GM21576 (cell line): ENCODE measurements around the gene EPHA2.

Source experiments
- ATAC-seq: cut with Tn5 transposase; IDR thresholded peaks from one replicate; pipeline ENCODE4 v1.9.1; 2021; ENCODE audit warnings: mild to moderate bottlenecking, moderate library complexity; ENCODE audit not compliant: unreplicated experiment

EPHA2 gene

GRCh38 chr1:16138772-16139221, 17.1 kb downstream of the EPHA2 start:
- ATAC-seq: no peak

DNA sequence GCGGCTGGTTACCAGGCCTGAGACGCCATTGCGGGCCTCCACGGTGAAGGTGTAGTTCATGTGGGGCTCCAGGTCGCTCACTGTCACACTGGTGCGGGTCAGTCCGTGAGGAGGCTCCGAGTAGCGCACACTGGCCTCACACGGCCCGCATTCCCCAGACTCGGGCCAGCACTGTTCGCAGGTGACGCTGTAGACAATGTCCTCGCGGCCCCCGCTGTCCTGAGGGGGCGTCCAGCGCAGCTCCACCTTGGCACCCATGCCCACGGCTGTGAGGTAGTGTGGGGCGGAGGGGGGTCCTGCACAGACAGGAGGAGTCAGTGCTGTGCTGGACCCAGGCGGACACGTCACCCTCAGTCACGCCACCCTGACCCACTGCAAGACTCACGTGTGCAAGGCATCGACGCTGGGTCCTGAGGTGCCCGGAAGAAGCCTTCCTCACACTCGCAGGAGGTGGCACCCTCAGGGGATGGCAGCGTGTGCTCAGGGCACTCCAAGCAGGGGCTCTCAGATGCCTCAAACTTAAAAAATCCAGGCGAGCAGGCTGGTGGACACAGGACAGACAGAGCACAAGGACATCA, 17.9 kb downstream of the EPHA2 start:
- ATAC-seq: no peak

- ATAC-seq: no peak
Observed at GRCh38 chr1:16135501-16135900, 20.4 kb downstream of the EPHA2 start.

DNA sequence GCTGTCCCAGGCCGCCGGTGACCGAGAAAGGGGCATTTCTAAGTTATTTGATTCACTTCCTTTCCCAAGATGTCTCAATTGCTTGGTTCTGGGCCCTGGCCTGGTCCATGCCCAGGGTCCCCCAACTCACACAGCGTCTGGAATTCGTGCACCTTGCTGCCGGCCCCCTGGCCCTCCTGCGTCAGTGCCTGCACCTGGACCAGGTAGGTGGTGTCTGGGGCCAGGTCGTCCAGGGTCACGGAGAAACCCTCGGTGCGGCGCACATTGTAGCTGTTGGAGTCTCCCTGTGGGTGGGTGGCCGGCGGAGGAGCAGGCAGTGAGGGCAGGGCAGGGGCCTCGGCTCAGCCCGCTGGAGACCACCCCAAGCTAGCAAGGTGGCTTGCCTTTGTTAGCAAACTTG, 21.0 kb downstream of the EPHA2 start:
- no peak for ATAC-seq

GRCh38 chr1:16134066-16134801, 21.6 kb downstream of the EPHA2 start:
- no peak for ATAC-seq

GRCh38 chr1:16133007-16133961, 22.6 kb downstream of the EPHA2 start:
- no peak for ATAC-seq

GRCh38 chr1:16132325-16132785, 23.5 kb downstream of the EPHA2 start:
- no peak for ATAC-seq

DNA sequence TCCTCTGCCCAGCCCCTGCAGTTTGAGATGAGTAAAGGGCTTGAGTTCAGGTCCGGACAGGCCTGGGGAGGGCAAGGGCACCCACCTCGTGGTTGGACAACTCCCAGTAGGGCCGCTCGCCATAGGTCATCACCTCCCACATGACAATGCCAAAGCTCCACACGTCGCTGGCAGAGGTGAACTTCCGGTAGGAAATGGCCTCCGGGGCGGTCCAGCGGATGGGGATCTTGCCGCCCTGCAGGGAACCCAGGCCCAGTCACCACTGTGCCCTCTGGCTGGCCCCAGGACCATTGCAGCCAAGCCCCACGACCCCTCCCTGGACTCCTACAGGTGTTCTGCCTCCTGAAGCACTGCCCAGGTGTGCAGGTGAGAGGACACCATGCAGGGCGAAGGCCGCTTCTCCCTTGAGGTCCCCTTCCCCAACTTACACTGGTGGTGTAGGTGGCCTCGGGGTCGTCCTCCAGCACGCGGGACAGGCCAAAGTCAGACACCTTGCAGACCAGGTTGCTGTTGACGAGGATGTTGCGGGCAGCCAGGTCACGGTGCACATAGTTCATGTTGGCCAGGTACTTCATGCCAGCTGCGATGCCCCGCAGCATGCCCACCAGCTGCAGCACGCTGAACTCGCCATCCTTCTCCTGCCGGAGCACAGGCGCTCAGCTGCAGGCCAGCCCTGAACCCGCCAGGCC, 24.1 kb downstream of the EPHA2 start:
- ATAC-seq: no peak

DNA sequence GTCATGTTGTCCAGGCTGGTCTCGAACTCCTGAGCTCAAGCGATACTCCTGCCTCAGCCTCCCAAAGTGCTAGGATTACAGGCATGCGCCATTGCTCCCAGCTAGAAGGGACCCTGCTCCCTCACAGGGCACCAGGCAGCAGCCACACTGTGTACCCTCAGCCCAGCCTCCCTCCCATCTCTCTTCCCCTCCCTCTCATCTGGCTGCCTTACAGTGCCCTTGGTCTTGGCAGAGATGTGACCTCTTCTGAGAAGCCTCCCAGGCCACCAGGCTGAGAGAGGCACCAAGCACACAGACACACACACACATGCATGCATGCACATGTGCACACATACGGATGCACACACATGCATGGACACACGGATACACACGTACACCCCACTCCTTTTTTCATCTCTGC, 25.0 kb downstream of the EPHA2 start:
- ATAC-seq: no peak

- ATAC-seq: no peak
Observed at GRCh38 chr1:16129921-16130543, 25.8 kb downstream of the EPHA2 start.

DNA sequence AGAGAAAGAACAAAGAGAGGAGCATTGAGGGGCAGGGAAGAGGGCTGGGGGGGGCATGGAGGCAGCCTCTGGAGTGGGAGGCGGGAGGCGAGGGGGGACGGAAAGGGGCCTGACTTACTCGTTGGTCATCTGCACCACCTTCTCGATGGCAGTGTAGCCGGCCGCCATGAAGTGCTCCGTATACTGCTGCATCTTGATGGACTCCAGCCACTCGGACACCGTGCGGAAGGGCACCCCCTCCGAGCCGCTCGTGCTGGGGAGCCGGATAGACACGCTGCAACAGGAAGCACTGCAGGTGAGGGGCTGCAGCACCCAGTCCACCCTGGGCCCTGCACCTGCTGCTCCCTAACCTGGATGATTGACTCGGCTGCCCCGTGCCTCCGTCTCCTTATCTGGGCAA, 26.6 kb downstream of the EPHA2 start:
- no peak for ATAC-seq

DNA sequence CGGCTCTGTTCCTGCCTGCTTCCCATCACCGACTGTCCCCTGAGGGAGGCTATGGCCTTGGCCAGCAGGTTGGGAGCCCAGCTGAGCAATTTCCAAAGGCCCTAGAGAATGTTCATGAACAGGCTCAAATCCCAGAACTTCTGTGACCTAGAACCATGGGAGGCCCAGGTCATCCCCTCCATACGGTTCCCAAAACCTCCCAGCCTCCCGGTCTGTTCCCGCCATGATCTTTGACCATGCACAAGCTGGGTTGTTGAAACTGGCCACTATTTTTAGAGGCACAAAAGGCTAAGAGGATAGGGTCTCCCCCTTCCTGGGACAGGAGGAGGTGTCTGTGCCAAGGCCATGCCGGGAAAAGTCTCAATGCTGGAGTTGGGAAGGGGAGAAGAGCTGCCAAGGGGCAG, 27.5 kb downstream of the EPHA2 start:
- ATAC-seq: no peak

GRCh38 chr1:16127676-16128337, 28.1 kb downstream of the EPHA2 start:
- no peak for ATAC-seq

- ATAC-seq: no peak
Observed at GRCh38 chr1:16126743-16127515, 28.9 kb downstream of the EPHA2 start.

DNA sequence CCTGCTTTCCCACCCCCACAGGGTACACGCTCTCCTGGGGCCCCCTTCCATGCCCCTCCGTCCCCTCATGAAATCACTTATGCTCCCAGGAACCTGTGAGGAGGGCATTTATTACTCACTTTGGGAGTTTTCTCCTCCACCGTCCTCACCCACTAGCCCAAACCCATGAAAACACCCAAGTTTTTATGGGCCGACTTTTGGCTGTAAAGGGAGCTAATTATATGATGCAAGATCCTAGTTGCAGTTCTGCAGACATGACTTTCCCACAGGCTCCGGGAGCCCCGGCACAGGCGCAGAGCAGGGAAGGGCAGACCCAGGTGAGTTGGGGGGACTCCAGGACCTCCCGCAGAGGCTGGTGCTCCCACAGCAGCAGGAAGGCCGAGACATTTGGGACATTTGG, 29.7 kb downstream of the EPHA2 start:
- no peak for ATAC-seq

DNA sequence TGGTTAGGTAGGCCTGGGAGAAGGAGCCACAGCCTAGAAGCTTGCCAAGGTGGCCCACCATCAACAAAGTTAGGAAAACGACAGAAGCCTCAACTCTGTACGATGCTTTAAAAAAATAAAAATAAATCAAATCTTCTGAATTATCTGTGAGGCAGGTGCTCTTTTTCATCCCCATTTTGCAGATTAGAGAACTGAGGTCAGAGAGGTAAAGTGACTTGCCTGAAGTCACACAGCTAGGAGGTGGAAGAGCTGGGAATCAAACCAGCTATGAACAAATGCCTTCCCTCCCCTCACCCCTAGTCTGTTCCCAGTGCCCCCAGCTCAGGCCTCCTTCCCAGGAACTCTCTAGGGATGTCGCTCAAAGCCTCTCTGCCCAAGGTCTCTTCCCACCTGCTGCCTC, 30.4 kb downstream of the EPHA2 start:
- ATAC-seq: no peak

DNA sequence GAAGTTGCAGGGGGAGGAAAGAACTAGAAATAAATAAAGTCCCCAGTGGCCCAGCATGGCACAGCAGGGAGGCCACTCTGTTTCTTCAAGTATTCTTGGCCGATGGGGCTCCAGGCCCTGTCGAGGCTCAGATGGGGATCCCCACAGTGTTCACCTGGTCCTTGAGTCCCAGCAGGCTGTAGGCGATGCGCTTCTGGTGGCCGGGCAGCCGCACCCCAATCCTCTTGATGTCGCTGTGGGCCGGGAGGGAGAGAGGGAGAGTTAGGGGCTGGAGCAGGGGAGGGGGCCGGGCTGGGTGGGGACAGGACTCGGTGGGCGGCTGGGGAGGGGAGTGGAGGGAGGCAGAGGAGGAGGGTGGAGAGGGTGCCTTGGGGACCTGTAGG, 30.8 kb downstream of the EPHA2 start:
- no peak for ATAC-seq

DNA sequence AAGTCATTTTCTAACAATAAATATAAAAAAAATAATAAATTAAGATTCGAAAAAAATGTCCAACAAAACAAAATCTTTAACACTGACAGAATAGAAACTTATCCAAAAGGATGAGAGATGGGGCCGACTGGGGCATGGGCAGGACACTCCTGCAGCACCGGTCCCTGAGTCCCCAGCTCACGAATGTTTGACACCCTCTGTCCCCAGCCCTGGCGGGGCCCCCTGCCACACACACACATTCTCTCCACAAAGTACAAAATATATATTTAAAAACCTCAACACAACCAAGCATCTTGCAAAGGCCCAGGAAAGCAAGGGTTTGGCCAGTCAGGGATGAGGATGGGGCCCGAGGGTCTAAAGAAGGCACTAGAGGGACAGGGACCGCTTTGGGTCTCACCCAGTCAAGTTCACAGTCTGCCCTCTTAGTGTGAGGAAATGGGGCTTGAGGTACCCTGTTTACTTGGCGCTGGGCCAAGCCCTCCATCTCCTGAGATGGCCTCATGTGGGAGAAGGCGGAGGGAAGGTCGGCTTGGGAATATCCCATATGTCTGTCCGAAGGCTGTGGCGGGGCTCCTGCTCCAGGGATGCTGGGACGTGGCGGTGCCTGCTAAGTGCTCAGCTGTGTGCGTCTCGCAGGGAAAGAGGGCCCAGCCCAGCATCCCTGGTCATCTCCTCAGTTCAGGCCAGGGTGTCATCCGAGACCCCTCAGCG, 31.3 kb downstream of the EPHA2 start:
- ATAC-seq: no peak

DNA sequence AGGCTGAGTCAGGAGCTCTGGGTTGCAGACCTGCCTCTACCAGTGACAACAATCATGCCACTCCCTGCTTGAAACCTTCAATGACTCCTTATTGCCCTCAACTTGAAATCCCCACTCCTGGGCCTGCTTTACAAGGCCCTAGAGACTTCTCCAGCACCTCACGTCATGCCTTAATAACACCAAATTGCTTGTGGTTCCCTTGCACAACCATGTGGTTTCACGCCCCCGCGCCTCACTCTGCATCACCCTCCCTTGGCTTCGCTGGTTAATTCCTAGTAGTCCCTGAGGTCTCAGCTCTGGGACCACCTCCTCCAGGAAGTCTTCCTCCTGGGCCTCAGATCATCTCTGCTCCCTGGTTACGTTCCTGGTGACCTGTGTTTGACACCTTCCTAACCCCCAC, 33.0 kb downstream of the EPHA2 start:
- no peak for ATAC-seq
